ENCODE data around the gene MCF2L2.

The MCF2L2 gene

DNA sequence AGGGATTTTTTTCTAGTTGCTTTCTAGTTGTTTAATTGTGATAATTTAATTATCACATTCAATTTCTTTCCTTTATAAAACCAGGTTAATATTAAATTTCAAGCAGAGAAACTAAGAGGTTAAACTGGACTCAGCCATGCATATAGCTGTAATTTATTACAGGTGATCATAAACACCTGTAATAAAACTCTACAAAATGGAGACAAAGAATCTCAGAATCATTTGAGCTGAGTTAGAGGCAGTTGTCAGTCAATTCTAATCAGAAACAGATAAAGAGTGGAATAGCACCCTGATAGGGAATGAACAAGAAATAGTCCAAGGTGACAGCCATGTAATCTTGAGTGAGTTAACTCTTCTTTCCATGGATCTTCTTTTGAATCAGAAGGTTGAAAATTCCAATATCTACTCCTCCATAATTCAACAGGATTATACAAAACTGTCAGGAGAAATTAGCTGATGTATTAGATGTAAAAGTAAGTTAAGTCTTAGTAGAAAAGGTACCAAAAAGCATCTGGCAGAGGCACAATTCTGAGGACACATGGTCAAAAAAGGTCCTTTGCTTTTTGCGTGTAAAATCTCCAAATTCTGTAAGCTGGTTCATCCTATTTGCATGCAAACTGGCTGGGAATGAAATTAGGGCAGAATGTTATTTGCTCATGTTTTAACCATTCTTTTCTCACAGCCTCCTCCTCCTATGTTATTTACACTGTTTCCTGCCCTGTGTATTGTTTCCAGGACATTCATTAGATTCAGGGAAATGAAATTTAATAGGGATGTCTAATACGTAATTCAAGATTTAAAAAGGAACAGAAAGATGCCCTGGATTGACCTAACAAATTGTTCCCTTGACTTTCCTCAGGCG is 214.8 kb downstream of the MCF2L2 start:
- DNase-seq (ENCODE audit: insufficient read length, low spot score) (no peak), FAIRE-seq (no peak)

DNA sequence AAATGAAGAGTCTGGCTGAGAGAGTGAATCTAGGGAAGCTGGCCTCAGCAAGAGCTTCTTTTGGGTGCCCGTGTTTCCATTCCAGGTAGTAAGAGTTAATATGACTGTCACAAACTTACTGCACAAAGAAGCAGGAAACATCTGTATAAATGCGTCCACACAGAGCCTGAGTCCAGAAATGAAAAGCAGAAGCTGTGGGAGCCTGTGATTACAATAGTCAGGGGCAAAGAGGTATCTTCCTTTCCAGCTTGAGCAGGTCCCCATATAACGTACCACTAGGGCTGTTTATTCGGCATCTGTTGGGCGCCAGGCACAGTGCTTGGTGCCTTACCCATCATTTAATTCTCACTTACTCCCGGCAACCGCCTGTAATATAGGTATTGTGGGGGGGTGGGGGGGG is 215.9 kb downstream of the MCF2L2 start:
- DNase-seq (ENCODE audit: insufficient read length, low spot score) (no peak), FAIRE-seq (no peak)

DNA sequence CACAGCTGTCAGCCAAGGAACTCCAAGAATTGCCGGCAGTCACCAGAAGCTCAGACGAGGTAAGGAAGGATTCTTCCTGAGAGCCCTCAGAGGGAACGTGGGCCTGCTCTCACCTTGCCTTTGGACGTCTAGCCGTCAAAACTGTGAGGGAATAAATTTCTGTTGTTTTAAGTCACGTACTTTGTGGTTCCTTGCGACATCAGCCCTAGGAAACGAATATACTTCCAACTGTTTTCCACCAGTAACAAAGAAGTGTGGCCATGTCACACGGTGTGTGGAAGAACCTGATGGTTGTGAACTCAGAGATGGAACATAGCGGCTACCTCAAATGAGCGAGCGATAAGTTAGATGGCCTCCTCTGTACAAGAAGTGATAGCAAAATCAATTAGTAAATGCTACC is 216.3 kb downstream of the MCF2L2 start:
- FAIRE-seq (no peak), DNase-seq (ENCODE audit: insufficient read length, low spot score) (no peak)

DNA sequence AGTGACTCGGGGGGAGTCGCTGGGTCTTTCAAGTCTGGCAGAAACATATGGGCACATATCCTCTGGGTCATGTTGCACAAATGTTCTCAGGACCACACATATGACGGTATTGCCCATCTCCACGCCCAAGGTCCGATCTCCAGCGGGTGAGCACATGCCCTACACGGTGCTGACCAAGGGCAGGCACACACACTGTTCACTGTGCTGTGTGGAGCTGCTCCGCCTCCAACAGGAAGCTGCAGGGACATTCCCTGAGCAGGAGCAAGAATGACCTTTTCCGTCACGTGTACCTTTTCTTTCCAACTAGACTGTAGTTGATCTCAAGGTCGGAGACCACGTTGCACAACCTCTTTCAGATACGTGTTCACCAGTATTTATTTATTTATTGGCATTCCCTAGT is 217.1 kb downstream of the MCF2L2 start:
- FAIRE-seq: no peak
- DNase-seq (ENCODE audit: insufficient read length, low spot score): no peak

DNA sequence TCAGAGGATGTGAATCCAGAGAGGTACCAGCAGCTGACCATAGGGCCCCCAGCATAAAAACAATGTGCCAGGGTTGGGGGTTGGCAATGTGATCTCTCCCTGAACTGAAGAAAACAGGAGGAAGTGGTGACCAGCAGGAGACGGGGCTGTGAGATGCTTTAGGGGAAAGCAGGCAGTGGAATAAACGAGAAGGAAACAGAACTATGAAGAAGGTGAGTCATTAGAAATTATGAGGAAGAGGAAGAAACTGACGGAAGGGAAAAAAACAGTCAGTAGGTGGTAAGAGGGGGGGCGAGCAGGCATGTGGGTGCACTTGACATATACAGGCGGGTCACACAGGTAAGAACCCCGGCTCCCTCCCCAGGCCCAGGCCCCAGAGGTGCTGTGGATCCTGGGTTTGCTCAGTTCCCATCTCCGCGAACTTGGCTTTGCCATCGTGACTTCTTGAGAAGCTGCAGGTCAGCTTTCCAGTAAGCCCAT is 217.5 kb downstream of the MCF2L2 start:
- no peak for FAIRE-seq
- no peak for DNase-seq (ENCODE audit: insufficient read length, low spot score)

DNA sequence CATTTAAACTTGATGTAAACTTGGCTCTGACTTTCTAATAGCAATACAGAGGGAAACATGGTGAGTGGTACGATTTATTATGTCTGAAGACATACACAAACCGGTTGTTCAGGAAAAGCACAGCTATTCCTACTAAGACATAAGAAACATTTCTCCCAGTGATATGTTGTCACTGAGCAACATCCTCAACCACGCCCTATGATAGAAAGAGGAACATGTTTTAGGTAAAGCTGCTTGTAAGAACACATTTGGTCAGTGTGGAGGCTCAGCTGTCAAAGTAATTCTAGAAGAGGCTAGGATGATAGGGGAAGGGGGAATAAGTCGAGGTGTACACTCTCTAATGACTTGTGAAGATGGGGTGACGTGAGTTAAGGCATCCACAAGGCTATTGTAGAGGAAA is 218.1 kb downstream of the MCF2L2 start:
- DNase-seq (ENCODE audit: insufficient read length, low spot score): no peak
- FAIRE-seq: no peak

DNA sequence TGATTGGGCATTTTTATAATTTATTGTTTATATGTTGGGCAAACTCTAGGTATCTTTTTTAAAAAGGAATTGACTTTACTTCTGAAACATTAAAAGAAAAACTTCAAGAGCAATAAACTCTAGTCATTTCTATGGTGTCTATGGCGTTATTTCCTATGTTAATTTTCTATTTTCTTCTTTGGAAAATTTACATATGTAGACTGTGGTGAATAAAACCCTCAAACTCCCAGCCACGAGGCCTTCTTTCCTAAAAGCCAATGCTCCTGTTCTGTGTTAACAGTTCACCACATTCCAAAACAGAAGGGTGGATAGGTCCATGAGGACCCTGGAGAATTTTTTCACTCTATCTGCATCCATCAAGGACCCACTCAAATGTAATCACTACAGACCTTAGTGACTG is 219.6 kb downstream of the MCF2L2 start:
- FAIRE-seq (no peak), DNase-seq (ENCODE audit: insufficient read length, low spot score) (no peak)

DNA sequence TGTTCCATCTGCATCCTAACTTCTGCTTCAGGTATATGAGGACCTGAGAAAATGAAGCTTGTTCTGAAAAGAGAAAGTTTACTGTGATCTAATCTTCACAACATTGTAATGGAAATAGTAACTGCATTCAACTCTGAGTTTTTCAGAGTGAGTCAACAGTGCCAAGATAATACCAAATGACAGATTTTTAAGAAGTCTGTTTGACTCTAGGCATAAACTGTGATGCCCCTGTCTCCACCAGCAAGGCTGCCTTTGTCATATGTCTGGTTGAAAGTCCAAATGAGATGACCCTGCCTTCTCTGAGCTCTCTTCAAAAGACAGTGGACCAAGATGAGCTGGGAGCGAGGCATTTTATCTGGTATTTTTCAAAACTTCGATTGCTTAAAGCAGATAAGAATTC is 220.2 kb downstream of the MCF2L2 start:
- FAIRE-seq (no peak), DNase-seq (ENCODE audit: insufficient read length, low spot score) (no peak)

DNA sequence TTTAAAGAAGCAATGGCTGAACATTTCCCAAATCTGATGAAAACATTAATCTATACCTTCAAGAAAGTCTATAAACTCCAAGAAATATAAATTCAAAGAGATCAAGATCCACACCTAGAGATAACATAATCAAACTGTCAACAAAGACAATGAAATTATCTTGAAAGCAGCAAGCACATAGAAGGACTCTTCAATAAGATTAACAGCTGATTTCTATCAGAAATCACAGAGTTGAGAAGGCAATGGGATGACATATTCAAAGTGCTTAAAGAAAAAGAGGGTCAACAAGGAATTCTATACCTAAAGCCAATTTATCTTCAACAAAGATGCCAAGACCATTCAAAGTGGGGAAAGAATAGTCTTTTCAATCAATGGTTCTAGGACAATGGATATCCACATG is 224.7 kb downstream of the MCF2L2 start:
- DNase-seq (ENCODE audit: insufficient read length, low spot score): no peak
- FAIRE-seq: no peak

DNA sequence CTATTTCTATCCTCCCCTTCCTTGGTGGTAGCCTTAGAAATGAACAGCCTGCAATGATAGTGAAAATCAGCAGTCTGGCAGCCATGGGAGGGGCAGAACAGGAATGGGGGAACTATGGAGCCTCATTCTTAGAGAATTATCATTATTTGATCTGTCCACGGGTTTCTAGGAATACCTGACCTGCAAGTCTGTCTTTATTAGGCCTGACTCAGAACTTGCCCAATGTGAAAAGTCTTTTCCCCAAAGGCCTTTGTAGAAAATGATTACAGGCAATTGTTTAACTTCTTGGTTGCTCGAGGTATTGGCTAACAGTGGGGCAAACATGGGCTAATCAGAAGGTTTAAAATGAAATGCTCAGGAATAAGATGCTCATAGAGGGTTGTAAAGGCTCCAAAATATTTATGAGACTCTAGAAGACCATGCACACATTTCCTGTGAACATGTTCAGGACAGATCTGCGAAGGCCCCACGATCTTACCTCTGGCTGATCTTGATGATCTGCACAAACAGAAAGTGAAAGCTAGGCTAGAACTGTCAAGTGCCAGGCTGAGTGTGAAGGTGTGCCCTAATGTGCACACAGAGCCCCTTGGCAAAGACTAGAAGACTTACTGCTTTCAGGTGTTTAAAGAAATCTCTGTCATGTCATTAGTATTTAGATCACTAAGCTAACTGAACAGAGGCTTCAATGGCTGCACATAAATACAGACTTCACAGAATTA is 226.3 kb downstream of the MCF2L2 start:
- no peak for DNase-seq (ENCODE audit: insufficient read length, low spot score)
- FAIRE-seq: no peak

DNA sequence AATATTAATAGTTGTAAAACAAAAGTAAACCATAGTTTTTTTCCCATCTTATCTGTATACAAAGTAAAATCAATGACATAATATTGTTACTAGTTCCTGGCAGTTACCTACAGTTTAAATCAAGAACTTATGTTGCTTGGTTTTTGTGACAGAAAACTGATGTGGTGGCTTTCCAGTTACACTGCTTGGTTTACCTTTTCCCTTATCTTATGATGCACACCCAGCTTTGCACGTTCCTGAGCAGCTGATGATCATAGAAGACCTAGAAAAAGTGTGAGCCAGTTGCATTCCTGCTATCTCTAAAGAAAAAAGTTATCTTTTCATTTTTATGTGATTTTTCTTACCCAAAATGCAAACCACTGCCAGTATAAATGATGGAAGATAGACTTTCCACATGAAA is 229.5 kb downstream of the MCF2L2 start:
- DNase-seq (ENCODE audit: insufficient read length, low spot score) (no peak), FAIRE-seq (no peak)

DNA sequence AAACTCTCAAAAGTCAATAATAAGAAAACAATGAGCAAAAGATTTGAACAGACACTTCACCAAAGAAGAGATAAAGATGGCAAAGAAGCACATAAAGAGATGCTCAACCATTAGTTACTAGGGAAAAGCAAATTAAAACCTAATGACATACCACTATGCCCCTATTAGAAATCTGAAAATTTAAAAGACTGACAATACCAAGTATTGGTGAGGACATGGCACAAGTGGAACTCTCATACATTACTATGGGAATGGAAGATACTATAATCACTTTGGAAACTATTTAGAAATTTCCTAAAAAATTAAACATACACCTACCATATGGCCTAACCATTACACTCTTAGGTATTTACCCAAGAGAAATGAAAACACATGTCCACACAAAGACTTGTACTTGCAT is 230.7 kb downstream of the MCF2L2 start:
- no peak for DNase-seq (ENCODE audit: insufficient read length, low spot score)

DNA sequence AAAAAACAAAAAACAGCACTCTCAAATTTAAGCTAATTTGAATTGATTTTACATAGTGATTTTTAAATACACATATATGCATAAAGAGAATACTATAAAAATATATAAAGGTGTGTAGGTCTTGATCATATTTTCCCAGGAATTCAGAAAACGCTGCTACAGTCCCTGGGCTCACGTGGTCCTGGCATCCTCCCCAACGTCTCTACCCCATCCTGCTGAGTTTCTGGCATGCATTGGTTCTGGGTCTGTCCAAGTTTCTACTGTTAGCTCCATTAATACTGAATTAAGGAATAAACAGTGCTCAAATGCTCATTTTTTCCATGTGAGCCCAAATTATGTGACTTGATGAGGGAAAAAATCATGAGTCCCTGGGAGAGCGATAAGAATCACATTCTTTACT is 233.2 kb downstream of the MCF2L2 start:
- FAIRE-seq (no peak), DNase-seq (ENCODE audit: insufficient read length, low spot score) (no peak)

More for the DNA sequence above, 230.7 kb downstream of the MCF2L2 start:
- no peak for FAIRE-seq

DNA sequence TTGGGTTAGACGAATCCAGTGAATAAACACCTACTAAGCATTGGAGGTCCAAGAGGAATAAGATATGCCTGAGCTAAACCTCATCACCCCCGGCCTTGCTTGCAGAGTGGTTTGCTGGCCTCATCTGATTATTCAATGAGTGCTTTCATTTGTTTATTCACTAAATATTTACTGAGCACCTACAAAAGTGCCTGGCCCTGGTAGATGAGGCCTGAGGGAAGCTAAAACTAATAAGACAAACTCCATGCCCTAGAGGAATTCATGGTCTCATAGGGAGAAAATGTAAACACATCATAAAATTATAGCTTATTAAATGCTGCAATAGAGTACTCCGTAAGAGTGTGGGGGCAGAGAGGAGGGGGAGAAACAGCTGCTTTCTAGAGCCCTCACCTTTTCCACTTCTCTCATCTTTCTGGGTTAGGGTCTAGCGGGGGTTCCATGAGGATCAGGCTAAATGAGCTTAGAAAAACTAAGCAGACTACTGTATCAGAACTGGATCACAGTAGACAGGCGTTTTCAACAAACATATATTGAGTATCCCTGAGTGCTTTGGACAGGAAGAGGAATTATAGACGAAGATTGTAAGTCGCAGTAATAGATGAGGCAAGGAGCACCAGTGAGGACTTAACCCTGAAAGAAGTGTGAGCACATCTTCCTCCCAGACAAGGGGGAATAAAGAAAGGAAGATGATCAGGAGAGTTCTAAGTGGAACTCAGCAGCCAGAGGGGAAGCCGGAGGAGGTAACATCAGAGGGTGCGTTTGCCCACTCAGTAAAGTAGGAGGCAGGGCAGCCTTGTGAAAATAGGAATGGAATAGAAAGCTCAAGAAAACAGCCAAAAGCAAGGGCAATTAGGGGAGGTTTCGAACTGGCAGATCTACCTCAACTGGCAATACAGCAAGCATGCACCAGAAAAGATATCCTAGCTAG is 234.4 kb downstream of the MCF2L2 start:
- DNase-seq (ENCODE audit: insufficient read length, low spot score) (no peak), FAIRE-seq (no peak)

DNA sequence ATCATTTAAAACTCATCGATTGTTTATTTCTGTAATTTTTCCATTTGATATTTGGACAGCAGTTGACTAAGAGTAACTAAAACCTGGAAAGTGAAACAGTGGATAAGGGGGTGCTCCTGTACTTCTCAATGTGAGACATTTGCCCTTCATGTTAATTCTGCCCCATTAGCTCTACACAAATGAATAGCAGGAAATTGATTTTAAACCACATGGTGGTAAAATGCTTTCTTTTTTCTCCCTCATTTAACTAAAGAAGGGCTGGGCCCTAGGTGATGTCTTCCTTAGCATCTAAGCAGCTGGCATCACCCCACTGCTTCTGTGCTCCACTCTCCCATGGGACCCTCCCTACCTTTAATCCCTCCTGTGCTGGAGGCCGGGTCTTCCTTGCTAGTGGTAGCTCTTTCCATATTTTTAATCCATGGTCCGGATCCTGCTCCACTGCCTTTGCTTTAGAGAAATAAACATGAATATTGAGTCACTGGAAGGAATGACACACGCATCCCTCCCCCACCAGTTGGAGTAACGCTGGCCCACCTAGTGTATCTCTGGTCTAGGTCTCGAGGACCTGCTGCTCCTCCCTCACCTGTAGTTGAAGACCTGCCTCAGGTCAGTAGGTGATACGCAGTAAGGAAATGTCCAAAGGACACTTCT is 235.6 kb downstream of the MCF2L2 start:
- DNase-seq (ENCODE audit: insufficient read length, low spot score) (no peak), FAIRE-seq (no peak)

DNA sequence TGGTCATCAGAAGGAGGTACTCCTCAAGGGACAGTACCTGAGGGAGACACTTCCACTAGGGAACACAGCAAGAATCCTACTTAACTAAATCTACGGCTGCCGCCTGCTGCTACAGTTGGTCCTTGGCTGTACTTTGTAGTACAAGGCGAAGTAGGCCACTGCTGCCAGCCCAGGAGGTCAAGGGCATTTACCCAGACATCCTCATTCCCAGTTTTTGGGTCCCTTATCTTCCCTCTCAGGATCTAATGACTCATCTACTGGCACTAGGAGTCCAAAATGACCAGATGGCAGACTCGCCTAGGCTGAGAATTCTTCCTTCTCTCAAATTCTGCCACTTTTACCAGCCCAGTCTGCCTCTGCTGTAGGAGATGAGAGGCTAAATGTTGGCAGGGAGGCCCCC is 238.8 kb downstream of the MCF2L2 start:
- no peak for FAIRE-seq
- no peak for DNase-seq (ENCODE audit: insufficient read length, low spot score)

DNA sequence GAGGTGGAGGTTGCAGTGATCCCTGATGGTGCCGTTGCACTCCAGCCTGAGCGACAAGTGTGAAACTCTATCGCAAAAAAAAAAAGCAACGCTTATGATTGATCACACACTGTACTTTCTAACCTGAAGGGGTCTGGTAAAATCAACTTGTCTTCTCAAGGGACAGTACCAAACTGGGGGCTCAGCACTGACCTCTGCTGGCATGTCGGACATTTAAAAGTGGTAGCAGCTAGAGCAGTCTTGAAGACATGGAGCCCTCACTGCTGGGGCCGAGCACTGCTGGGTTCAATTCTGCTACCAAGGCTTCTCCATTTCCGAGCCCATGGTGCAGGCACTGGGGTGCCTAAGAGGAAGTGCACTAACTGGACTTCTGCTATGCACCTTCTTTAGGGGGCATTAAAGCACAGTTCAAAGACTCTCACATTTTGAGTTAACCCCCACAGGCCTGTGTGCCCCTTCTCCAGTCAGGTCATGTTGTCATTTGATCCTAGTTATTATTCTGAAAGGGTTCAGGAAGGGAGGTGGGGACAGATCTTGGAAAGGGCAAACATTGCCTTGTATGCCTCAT is 239.4 kb downstream of the MCF2L2 start:
- DNase-seq (ENCODE audit: insufficient read length, low spot score): peak; percentile 20
- FAIRE-seq: no peak

DNA sequence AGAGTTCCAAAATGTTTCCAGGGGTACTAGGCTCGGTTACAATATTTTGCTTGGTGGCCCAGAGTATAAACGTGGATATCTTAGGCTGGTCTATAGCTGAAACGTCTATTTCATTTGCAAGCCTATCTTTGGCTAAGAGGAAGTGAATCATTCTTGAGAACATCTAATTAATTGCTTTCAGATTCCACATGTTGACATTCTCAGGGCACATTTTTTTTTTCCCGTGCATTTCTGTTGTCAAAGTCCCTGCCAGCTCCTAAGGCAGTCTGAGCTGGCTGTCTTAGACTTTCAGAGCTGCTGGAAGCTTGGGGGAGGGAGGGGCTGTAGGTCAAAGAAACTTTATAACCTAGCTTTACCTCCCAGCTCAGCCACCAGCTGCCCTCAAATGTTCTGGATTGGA is 242.7 kb downstream of the MCF2L2 start:
- FAIRE-seq (no peak), DNase-seq (ENCODE audit: insufficient read length, low spot score) (peak; percentile 45)

DNA sequence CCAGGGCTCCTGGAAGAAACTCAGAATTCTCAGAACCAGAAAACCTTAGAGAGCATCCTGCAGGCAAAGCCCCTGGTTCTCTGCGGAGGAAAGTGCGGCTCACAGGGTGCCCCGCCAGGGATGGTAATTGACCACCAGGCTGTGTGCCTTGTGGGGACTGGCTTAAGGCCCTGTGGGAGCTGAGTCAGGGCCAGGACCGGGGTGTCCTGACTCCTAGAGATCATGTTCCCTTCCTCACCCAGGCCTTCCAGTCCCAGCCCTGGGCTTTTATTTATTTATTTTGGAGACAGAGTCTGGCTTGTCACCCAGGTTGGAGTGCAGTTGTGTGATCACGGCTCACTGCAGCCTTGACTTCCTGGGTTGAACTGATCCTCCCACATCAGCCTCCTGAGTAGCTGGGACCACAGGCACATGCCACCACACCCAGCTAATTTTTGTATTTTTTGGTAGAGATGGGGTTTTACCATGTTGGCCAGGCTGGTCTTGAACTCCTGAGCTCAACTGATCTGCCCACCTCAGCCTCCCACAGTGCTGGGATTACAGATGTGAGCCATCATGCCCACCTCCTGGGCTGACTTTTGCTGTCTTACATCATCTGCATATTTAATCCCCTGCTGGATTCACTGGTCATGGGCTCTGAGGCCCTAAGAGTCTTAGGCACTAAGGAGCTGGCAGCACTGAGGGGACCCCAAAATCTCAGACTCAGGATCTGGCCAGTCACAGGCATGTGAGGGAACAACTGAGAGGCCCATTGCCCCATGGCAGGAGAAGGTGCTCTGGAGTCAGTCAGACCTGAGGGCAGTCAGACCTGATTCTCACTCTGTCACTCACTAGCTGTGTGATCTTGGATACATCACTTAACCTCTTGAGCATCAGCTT is 245.4 kb downstream of the MCF2L2 start:
- no peak for DNase-seq (ENCODE audit: insufficient read length, low spot score)
- no peak for FAIRE-seq
